HG03175 (cell line): ENCODE results near the gene HNRNPA3.
"Not testable (repeated sequence)": the region's sequence is repeated elsewhere in the genome, so short reads cannot be mapped to it uniquely, and the experiment has no call there.

Experiments
- ATAC-seq: cut with Tn5 transposase; IDR thresholded peaks from one replicate; pipeline ENCODE4 v1.9.1; 2021; ENCODE audit warnings: mild to moderate bottlenecking, moderate library complexity; ENCODE audit not compliant: unreplicated experiment

The HNRNPA3 gene

DNA sequence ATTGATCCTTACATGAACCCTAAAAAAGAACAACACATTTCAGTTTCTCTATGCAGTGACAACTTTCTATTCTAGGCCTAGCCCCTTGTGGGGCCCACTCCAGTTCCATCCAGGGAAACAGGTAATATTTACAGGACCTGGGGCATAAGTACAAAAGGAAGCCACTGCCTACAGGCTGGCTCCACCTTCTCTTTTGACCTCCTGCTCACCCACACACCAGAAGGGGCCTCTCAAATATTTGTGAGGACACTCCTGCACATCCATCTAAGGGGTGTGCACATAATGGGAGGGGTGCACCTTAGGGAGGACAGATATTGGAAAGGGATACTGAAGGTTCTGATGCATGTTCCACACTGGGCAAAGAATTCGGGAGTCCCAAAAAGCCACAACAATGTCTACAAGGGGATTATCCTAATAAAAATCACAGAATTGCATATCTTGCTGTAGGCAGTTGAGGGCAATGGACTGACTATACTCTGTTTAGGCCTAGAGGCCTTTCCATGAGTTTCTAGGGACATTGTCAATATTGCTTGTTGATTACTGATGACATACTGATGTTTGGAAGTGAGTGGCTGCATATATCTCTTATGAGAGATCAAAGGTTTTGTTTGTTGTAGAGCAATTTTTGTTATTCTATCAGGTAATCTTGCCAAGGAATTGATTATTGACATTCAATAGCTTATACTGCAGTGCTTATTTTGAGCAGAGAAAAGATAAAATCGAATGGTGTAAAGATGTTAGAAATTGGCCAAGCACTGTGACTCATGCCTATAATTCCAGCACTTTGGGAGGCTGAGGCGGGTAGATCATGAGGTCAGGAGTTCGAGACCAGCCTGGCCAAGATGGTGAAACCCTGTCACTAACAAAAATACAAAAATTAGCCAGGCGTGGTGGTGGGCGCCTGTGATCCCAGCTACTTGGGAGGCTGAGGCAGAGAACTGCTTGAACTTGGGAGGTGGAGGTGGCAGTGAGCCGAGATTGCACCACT lies 23.8 kb upstream of the HNRNPA3 start:
- ATAC-seq: no peak

DNA sequence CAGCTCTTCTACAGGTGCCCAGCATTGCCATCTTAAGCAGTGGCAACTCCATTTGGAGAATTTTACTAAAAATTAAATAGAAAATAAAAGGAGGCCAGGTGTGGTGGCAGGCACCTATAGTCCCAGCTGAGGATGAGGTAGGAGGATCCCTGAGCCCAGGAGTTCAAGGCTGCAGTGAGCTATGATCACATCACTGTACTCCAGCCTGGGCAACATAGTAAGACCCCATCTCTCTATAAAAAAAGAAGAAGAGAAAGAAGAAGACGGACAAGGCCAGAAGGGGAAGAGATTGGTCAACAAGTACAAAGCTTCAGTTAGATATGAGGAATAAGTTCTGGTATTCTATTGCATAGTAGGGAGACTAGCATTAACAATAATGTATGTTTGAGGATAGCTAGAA lies 21.7 kb upstream of the HNRNPA3 start:
- no peak for ATAC-seq

DNA sequence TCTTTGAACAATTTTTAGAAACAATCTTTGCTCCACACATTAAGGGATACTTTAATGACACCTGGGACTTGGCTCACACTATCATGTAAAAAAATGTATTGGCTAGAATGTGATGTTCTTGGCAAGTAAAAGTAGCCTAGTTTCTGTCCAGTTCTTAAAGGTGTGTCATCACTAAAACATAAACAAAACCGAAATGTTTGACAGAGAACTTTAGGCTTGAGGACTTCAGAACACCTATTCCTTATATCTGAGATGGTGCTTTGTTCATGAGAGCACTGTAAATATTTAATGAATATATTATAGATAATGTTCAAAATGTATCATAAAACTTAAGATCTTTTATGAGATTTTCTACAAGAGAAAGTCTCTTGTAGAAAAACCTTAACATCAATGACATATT lies 19.8 kb upstream of the HNRNPA3 start:
- ATAC-seq: no peak

DNA sequence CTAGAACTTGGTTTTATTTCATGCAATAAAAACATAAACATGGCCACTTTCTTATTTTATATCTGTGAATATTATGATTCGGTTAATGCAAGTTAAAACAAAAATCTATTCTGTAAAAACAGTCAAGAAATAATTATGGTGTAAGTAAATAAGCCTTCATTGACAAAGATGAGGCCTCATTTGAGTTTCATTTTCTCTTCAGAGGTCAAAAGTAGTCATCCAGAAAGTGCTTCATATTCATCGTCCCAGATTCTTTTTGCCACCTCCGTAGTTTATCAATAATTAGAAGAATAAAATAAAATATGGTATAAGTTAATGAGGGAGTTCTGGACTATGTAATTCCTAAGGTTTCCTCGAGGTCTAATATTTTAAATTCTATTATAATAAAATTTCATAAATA lies 19.4 kb upstream of the HNRNPA3 start:
- peak; percentile 66 for ATAC-seq

DNA sequence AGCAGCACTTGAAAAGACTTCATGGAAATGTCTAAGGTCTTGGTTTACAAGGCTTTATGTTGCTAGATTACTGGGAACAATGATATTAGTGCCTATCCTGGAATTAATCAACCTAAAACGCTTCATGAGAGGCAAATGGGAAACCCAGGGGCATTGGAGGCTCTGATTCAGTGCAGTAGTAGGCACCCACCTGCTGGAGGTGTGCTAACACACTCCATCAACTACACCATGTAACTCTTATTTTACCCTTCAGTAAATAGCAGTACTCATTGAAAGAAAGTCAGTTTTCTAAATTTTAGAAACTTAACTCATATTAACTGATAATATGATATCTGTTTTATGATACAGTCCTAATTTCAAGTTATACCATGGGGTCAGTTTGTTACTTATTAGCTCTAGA lies 17.4 kb upstream of the HNRNPA3 start:
- peak; percentile 46 for ATAC-seq

DNA sequence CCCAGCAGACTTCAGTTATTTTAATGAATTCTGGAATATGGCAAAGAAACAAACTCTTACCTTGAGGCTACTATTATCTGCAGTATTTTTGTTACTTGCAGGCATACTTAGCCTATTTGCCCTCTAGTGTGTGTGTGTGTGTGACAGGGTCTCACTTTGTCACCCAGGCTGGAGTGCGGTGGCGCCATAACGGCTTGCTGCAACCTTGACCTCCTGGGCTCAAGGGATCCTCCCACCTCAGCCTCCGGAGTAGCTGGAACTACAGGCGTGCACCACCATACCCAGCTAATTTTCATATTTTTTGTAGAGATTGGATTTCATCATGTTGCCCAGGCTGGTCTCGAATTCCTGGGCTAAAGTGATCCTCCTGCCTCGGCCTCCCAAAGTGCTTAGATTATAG lies 12.2 kb upstream of the HNRNPA3 start:
- ATAC-seq: not testable (repeated sequence)

DNA sequence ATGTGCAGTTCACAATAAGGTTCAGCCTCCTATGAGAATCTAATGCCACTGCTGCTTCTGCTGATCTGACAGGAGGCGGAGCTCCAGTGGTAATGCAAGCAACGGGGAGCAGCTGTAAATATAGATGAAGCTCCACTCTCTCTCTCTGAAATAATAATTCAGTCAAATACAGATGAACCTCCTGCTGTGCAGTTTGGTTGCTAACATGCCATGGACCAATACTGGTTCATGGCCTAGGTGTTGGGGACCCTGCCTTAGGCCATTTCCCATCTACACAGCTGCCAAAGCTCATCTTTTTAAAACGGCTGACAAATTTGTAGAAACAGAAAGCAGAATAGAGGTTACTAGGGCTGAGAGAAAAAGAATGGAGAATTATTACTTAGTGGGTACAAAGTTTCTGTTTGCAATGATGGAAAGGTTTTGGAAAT lies 10.7 kb upstream of the HNRNPA3 start:
- ATAC-seq: no peak

DNA sequence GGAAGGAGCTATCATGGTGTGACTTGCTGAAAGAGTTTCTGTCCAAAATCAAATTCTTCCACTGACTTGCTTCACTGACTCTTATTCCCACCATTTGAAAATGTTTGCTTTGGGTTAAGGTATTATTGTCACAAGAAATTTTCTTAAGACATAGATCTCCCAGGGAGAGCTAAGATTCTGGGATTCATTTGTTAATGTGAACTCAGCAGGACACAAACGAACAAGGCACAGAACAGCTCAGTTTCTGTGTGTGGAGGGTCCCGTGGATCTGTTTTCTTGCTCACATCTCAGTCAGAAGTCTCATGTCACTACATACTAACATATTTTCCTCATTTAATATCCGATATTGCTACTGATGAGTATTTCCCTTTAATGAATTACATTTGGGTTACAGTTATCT lies 8.2 kb upstream of the HNRNPA3 start:
- no peak for ATAC-seq

DNA sequence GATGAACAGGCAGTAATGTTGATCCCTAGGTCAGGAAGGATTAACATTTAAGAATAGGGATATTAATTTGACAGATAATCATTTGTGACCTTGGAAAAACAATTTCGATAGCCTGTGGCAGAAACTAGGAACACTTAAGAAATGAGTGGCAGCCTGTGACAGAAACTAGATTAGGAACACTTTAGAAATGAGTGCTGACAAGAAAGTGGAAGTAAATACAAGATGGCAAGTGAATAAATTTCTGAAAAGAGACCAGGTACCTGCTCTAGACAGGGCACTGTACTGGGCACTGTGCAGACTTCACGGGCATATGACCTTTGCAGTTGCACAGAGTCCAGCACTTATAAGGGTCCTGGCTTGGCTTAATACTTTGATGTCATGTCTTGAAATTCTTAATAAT lies 5.5 kb upstream of the HNRNPA3 start:
- peak; percentile 65 for ATAC-seq

DNA sequence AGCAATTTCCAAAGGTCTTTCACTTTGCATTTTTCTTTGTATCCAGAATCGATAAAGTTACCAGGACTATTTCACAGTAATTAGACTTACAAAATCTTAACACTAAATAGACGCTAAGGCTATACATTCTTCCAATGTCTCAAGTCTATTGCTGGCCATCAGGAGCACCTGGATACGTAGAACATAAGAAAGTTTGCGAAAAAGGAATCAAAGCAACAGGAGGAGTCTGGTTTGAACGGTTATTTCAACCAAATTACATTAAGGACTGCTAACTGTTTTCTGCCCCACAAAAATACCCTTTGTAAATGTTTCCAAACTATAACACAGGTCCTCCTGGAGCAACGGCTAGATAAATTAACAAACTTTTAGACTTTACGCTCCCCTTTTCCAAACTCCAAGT lies 1.4 kb upstream of the HNRNPA3 start:
- no peak for ATAC-seq

DNA sequence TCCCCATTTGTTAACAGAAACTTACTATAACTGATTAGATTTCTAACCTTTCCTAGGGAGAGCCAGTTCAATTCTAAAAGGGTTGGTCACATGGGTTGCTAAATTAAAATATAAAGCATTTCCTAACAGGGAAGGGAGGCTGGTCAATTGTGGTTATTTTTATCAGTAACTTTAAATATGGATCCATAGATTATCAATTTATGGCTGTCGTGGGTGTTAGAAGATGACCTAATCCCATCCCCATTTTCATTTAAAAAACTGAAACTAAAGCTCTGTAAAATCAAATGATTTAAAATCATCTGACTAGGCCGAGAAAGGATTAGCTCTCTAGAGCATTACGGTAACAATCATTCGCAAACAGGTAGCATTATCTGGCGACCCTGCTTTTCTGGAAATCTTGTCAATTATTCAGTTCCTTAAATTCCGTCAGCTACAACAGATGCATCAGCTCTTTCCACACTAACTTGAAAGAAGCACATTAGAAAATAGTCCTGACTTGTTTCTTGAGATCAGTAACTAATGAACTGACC lies 953 bp upstream of the HNRNPA3 start:
- no peak for ATAC-seq

DNA sequence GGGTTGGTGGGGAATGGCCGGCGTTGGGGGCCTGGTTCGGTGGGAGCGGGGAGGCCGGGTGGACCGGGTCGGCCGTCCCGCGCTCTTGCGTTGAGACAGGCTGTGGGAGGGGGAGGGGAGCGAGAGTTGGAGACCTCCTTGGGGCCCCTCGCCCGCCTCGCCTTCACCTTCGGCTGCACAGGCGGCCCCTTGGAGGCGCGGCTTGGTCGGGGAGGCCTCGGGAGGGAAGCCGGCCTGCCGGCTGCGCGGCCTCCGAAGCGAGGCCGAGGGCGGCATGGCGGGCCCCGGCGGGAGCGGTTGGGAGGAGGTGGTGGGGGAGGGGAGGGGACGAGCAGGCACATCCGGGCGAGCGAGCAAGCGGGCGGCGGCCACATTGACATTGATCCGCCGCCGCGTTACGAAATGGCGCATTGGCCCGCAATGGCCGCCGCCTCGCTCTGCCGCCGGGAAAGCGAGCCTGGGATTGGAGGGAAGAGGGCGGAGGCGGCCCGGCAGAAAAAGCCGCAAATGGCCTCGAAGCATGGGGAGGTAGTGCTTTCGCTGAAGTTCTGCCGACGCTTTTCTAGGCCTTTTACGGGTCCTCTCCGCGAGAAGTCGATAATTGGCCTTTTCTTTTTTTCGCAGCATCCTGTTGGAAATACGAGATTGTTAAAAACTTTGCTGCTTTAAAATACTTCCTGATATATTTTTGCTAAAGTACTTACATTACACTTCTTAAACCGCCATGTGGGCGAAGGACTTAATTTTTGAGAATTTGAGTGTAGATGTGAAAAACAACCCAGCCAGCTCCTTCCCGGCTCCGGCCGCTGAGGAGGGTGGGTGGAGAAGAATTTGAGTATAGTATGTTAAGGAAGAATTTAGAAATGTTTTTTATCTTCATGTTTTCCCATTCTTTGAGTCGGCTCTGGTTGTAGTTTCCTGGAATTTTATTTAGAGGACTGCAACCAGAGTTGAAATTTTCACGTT lies 580 bp downstream of the HNRNPA3 start:
- peak; percentile 52 for ATAC-seq

DNA sequence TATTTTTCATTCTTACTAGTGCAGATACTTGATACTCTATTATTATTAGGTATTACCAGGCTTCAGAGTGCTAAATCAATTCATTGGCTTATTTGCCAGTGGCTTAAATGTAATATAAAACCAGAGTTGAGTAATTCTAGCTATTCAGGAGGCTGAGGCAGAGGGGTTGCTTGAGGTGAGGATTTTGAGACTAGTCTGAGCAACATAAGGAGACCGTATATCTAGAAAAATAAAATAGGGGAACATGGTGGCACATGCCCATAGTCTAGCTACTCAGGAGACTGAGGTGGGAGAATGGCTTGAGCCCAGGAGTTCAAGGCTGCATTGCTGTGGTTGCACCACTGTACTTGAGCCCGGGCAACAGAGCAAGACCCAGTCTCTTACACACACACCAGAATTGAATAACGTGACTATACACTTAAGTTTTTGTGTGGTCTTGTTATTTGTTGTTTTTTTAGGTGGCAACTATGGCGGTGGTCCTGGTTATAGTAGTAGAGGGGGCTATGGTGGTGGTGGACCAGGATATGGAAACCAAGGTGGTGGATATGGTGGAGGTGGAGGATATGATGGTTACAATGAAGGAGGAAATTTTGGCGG lies 4.8 kb downstream of the HNRNPA3 start:
- ATAC-seq: no peak

DNA sequence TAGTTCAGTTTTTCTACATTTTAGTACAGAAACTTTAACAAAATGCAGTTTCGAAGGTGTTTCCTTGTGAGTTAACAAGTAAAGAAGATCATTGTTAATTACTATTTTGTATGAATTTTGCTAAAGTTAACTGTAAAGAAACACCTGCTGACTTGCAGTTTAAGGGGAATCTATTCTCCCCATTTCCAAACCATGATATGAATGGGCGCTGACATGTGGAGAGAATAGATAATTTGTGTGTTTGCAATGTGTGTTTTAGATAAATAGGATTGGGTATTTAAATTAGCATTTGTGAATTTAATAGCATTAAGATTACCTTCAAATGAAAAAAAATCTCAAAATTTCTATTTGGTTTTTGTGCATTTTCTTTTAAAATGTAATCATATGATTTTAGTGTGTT lies 7.2 kb downstream of the HNRNPA3 start:
- not testable (repeated sequence) for ATAC-seq

DNA sequence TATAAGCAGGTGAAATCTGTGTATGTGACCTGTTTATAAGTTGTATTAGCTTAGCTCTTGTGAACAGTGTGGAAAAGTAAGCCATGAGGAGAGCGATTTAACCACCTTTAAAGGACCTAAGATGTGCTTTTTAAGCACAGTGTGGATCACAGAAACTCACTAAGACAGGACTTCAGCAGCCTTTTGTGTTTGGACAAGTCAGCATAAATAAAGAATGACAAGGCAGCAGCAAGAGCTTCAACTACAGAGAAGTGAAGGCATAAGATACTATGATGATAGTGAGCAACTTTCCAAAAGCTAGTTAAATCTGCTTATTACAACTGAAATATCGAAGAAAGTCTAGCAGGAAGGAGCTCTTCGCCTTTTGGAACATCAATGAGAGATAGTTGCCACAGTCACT lies 8.9 kb downstream of the HNRNPA3 start:
- no peak for ATAC-seq

DNA sequence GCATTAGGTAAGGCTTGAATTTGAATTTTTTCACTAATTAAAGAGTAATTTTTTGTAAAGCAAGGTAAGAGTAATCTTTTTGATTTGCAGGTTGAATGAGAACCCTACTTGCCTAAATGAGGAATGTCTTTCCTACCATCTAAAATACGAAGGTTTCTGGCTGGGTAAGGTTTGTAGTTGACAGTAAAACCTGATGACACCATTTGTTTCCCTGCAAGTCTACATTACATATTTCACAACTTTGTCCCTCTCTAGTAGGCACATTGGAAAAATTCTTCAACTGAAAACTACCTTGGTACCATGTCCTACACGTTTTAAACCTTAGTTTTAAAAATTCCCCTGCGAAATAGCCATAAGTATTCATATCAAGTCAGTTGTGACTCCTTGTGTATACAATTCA lies 9.4 kb downstream of the HNRNPA3 start:
- ATAC-seq: no peak

DNA sequence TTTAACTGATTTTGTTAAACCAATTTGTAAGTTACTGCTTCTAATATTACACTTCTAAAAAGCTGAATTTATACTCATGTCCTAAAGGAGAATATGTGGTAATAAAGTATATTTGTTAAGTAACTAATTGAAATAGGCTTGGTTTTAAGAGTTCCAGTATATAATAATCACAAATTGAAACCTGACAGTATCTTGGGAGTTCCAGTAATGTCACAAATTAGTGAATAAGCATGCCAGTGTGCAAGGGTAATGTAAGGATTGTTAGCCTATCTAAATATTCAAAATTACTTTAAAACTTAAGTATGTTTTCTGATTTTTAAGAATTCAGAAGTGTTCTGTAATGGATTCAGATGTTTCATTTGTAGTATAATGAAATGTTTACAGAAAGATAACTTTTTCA lies 10.8 kb downstream of the HNRNPA3 start:
- ATAC-seq: not testable (repeated sequence)

DNA sequence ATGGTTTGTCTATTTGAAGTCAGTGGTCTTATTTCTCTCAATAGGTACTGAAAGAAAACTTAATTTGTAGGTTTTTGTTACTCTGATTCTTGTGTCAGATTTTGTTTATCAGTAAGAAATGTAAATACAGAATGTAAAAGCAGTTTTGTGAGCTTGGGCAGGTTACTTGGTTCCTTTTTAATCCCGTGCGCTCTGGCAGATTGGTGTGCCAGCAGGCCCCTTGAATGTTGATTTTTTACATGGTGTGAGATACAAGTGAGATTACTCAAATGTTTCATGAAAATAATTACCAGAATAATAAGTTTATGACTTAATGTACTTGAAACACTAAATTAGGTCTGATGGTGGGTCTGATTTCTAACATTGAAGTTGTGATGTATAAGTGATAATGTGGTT lies 13.4 kb downstream of the HNRNPA3 start:
- ATAC-seq: no peak

DNA sequence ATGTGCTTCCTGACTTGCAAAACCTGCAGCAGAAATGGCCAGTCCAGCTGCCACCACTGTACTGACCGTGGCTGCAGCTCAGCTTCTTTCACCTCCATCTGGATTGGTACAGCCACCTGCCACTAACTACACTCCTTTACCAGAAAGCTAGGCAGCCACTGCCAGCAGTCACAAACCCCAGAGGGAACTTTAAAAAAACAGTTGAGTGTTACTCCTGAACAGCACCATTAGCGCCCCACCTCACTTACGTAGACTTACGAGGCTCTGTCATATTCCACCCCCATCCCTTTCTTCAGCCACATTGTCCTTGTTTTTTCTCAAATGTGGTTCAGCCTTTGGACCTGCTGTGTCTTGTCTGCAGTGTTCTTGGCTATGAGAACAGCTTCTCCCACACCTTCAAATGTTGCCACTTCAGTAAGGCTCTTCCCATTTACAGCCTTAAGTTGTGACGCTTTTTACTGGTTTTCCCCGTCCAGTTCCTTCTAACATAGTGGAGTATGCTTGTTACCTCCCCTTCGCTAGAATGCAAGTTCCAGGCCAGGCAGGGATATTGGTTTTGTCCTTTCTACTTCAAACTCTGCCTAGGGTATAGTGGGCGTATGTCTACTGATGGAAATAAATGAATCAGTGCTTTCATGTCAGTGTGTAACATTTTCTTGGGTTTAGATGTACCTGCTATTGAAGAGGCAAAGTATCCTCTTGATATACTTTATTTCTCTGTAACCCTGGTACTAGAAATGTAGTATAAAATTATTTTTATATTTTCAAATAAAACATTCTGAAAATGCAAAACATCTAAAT lies 17.0 kb downstream of the HNRNPA3 start:
- ATAC-seq: no peak

DNA sequence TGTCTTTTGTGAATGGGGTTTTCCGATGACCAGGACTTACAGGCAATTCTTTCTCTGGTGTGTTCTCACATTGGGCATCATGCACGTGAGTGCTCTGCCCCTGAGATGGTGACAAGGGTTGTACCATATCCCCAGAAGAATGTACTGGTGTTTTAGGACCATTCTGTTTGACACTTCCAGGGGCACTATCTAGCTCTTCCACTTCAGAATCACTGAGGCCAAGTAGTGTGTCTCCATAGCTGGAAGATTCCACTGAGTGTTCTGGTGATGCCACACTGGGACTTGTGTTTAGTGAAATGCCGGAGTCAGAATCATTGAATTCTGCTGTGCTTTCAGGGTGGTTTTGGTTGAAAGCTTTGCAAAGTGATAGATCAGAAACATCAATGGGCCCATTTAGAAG lies 18.7 kb downstream of the HNRNPA3 start:
- no peak for ATAC-seq
